SH-SY5Y (cell line): ENCODE measurements around the gene CCL22.

ENCODE experiments used
- GATA2 ChIP-seq: IDR thresholded peaks from 2 replicates; pipeline ENCODE4 v1.6.1; 2011; ENCODE audit warnings: mild to moderate bottlenecking, low read depth, low read length
- GATA3 ChIP-seq: IDR thresholded peaks from 2 replicates; pipeline ENCODE4 v1.6.1; 2011; ENCODE audit warnings: low read depth, mild to moderate bottlenecking, low read length, moderate library complexity

DNA sequence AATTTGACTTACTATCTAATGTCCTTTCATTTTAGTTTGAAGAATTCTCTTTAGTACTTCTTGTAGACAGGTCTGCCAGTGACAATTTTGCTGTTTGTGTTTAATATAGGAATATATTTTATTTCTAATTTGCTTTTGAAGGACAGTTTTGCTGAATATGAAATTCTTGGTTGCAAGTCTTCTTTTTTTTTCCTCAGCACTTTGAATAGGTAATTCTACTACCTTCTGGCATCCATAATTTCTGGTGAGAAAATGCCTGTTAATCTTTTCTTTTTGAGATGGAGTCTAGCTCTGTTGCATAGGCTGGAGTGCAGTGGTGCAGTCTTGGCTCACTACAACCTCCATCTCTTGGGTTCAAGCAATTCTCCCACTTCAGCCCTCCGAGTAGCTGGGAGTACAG, 25.2 kb upstream of the CCL22 start:
- no peak for TF ChIP-seq GATA2
- TF ChIP-seq GATA3: no peak
